ENCODE results near the gene SLC7A14.
"Not testable (repeated sequence)": the region's sequence is repeated elsewhere in the genome, so short reads cannot be mapped to it uniquely, and the experiment has no call there.

SLC7A14 gene

DNA sequence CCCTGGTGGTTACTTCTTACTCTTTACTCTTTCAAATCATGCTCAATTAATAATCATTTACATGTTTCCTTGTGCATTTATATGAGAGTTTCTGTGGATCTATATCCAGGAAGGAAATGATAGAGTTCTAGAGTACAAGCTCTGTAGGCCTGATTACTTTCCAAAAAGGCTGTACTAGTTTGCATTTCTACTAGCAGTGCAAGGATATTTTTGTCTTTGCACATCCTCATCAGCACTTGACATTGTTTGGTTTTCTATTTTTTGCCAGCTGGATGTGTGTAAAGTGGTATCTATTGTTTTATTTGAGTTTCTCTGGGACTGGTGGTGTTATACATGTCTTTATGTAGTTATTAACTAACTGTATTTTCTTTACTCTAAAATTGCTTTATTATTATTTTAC is 19.6 kb upstream of the SLC7A14 start:
- no peak overlapping the region for H3K4me3 Mint-ChIP-seq
- H3K9me3 Mint-ChIP-seq = no peaks in the 10 kb centered on the region
- H3K27me3 Mint-ChIP-seq = peaks cover 50% of the 10 kb centered on the region
- H3K36me3 Mint-ChIP-seq = no peaks in the 10 kb centered on the region
- no peak for ATAC-seq
- no peak overlapping the region for H3K27ac Mint-ChIP-seq
- H3K4me1 Mint-ChIP-seq = no peaks in the 10 kb centered on the region

- H3K4me1 Mint-ChIP-seq = no peaks in the 10 kb centered on the region
- no peak overlapping the region for H3K4me3 Mint-ChIP-seq
- ATAC-seq = no peak
- H3K27me3 Mint-ChIP-seq = peaks cover 50% of the 10 kb centered on the region
- no peaks in the 10 kb centered on the region for H3K9me3 Mint-ChIP-seq
- no peak overlapping the region for H3K27ac Mint-ChIP-seq
- no peaks in the 10 kb centered on the region for H3K36me3 Mint-ChIP-seq
These were observed 18.1 kb upstream of the SLC7A14 start for GRCh38 chr3:170603770-170604510.

DNA sequence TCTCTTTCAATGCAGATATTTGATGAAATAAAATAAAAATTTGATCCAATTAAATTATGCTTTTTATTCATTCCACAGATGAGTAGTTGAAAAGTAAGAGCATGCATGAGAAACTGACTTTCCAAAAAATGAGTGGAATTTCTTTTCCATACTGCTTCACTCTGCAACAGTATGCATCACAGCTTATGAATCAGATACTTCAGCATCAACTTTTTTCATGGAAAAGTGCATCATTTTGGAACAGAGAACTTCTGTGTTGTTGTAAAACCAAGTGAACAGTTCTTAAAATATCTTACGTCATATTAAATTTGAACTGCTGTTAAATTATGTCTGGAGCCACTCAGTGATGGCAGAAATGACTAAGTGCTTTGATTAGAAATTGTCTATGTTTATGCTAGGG is 16.7 kb upstream of the SLC7A14 start:
- Mint-ChIP-seq H3K36me3 (no peaks in the 10 kb centered on the region), H3K4me1 (no peaks in the 10 kb centered on the region), H3K4me3 (no peak overlapping the region), H3K9me3 (no peaks in the 10 kb centered on the region), H3K27me3 (peaks cover 50% of the 10 kb centered on the region), H3K27ac (no peak overlapping the region)
- ATAC-seq = no peak

- Mint-ChIP-seq H3K4me1 (no peaks in the 10 kb centered on the region), H3K27ac (no peak overlapping the region)
These were observed 14.2 kb upstream of the SLC7A14 start for GRCh38 chr3:170600005-170600624.

GRCh38 chr3:170599091-170599490 is 13.2 kb upstream of the SLC7A14 start:
- Mint-ChIP-seq H3K4me1 (no peaks in the 10 kb centered on the region), H3K27me3 (peaks cover 34% of the 10 kb centered on the region), H3K9me3 (no peaks in the 10 kb centered on the region), H3K36me3 (no peaks in the 10 kb centered on the region), H3K4me3 (no peak overlapping the region), H3K27ac (no peak overlapping the region)
- no peak for ATAC-seq

More at GRCh38 chr3:170600005-170600624, 14.2 kb upstream of the SLC7A14 start:
- ATAC-seq = no peak
- no peaks in the 10 kb centered on the region for H3K36me3 Mint-ChIP-seq
- no peak overlapping the region for H3K4me3 Mint-ChIP-seq
- H3K9me3 Mint-ChIP-seq = no peaks in the 10 kb centered on the region
- H3K27me3 Mint-ChIP-seq = peaks cover 40% of the 10 kb centered on the region

- H3K9me3 Mint-ChIP-seq = no peaks in the 10 kb centered on the region
- no peak for ATAC-seq
- H3K36me3 Mint-ChIP-seq = no peaks in the 10 kb centered on the region
- H3K4me3 Mint-ChIP-seq = no peak overlapping the region
- H3K27ac Mint-ChIP-seq = no peak overlapping the region
- H3K27me3 Mint-ChIP-seq = peaks cover 24% of the 10 kb centered on the region
- no peaks in the 10 kb centered on the region for H3K4me1 Mint-ChIP-seq
These were observed 12.2 kb upstream of the SLC7A14 start for GRCh38 chr3:170598091-170598502.

DNA sequence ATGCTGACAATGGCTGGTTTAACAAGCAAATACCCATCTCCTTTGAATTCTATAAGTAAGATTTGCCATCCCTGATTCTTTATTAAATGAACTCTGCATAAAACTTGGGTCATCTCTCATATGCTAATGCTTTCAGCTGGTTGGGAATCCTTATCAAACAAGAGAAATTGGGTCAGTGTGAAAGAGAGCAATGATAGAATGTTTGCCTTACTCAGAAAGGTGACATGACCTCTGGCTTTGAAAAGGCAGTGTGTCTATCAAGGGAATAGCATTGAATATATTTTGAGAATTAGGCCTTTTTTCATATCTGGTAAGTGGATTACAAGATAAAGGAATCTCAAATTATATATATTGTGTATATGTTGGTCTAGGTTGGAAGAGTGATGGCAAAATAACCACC is 8.7 kb upstream of the SLC7A14 start:
- Mint-ChIP-seq H3K27ac (no peak overlapping the region), H3K9me3 (no peaks in the 10 kb centered on the region), H3K4me3 (no peak overlapping the region), H3K27me3 (peaks cover 29% of the 10 kb centered on the region), H3K4me1 (no peaks in the 10 kb centered on the region), H3K36me3 (no peaks in the 10 kb centered on the region)
- no peak for ATAC-seq

DNA sequence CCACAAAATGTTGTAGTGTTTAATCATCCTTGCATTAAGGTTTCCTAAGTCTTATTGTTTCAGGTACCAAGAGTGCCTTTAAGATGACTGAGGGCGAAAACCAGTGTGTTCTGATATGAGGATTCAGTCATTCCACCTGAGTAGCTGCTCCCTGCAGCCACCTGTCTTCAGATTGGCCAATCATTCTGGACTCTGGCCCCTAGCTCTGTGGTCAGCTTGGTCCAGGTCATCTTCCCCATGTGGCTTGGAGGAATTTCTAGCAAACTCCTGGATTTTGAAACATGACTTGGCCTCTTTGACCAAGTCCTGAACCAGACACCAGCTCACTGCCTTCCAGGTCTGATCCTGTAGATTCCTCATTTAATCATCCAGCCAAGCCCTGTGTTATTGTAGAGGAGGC is 7.8 kb upstream of the SLC7A14 start:
- no peak overlapping the region for H3K4me3 Mint-ChIP-seq
- no peaks in the 10 kb centered on the region for H3K4me1 Mint-ChIP-seq
- no peaks in the 10 kb centered on the region for H3K36me3 Mint-ChIP-seq
- ATAC-seq = no peak
- H3K9me3 Mint-ChIP-seq = no peaks in the 10 kb centered on the region
- H3K27me3 Mint-ChIP-seq = peaks cover 29% of the 10 kb centered on the region
- no peak overlapping the region for H3K27ac Mint-ChIP-seq

DNA sequence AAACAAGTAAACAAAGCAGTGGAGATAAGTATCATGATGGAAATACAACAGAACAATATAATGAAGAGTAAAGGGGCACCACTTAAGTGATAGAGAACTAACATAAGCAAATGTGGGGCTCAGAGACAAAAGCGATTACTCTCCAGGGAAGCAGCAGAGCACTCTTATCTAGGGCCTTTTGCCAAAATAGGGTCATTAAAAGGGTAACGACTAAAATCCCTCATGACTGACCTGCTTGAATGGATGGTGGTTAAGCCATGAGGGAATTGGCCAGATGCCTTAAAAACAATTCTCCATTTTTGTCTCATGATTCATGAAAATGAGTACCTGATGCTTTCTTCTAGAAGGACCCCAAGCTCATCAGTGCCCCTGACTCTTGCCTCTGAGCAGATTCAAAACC is 3.2 kb upstream of the SLC7A14 start:
- no peak for ATAC-seq
- Mint-ChIP-seq H3K36me3 (no peaks in the 10 kb centered on the region), H3K27me3 (peaks cover 42% of the 10 kb centered on the region), H3K4me1 (no peaks in the 10 kb centered on the region), H3K27ac (no peak overlapping the region), H3K4me3 (no peak overlapping the region), H3K9me3 (no peaks in the 10 kb centered on the region)

GRCh38 chr3:170585008-170585936 is 603 bp downstream of the SLC7A14 start:
- H3K36me3 Mint-ChIP-seq = no peaks in the 10 kb centered on the region
- no peak for ATAC-seq
- H3K27me3 Mint-ChIP-seq = peaks cover 55% of the 10 kb centered on the region
- H3K9me3 Mint-ChIP-seq = peaks cover 3% of the 10 kb centered on the region
- H3K4me3 Mint-ChIP-seq = no peak overlapping the region
- no peaks in the 10 kb centered on the region for H3K4me1 Mint-ChIP-seq
- H3K27ac Mint-ChIP-seq = no peak overlapping the region

- H3K4me1 Mint-ChIP-seq = no peaks in the 10 kb centered on the region
- H3K9me3 Mint-ChIP-seq = peaks cover 3% of the 10 kb centered on the region
- no peaks in the 10 kb centered on the region for H3K36me3 Mint-ChIP-seq
- H3K27ac Mint-ChIP-seq = no peak overlapping the region
- peaks cover 61% of the 10 kb centered on the region for H3K27me3 Mint-ChIP-seq
- H3K4me3 Mint-ChIP-seq = no peak overlapping the region
- no peak for ATAC-seq
These were observed 1.3 kb downstream of the SLC7A14 start for GRCh38 chr3:170584585-170585007.

DNA sequence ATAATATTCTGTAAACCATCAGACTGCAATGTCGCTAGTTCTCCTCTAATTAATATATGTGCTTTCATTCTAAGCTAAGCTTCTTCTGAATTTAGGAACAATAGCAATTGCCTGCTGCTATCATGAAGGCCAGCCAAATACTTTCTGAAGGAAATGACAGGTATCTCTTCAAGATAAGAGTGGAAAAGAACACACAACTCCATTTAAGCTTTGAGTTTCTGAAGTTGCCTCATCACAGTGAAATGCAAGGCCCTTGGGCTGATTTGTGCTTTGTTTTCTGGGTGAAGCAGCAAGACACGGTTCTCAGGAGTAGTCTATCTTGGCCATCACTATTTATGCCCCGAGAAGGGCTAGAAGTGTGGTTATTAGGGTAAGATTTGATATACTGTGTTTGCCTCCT is 6.2 kb downstream of the SLC7A14 start:
- Mint-ChIP-seq H3K27ac (no peak overlapping the region), H3K27me3 (peaks cover 62% of the 10 kb centered on the region), H3K4me3 (no peak overlapping the region), H3K36me3 (no peaks in the 10 kb centered on the region), H3K4me1 (peaks cover 3% of the 10 kb centered on the region), H3K9me3 (peaks cover 3% of the 10 kb centered on the region)
- no peak for ATAC-seq

DNA sequence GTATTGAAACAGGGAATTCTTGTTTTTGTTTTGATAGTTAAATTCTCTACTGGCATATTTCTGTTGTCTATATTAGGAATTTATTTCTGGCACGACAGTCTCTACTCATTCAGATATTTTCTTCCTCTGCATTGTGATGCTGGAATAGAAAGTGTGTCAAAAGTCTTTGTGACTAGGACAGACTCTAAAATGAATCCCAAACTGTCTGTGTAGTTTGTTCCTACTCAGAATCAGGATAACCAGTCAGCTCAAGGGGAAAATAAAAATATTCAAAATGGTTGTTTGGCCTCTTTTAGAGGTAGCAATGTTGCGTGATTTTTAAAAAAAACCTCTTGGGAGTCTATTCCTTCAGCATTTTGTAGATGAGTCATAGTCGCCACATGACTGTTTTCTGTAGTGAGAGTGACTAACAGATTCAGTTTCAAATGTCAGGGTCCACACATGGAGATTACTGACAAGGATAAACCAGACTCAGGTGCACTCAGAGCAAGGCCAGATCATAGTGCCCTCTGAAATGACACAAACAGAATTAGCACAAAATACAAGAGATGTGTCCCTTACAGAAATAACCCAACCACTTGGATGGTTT is 13.1 kb downstream of the SLC7A14 start:
- peaks cover 10% of the 10 kb centered on the region for H3K4me1 Mint-ChIP-seq
- peak; percentile 94 for ATAC-seq
- no peaks in the 10 kb centered on the region for H3K36me3 Mint-ChIP-seq
- peaks cover 33% of the 10 kb centered on the region for H3K27me3 Mint-ChIP-seq
- H3K9me3 Mint-ChIP-seq = peaks cover 2% of the 10 kb centered on the region
- no peak overlapping the region for H3K4me3 Mint-ChIP-seq
- no peak overlapping the region for H3K27ac Mint-ChIP-seq

DNA sequence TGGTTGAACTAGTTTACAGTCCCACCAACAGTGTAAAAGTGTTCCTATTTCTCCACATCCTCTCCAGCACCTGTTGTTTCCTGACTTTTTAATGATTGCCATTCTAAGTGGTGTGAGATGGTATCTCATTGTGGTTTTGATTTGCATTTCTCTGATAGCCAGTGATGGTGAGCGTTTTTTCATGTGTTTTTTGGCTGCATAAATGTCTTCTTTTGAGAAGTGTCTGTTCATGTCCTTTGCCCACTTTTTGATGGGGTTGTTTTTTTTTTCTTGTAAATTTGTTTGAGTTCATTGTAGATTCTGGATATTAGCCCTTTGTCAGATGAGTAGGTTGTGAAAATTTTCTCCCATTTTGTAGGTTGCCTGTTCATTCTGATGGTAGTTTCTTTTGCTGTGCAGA is 18.3 kb downstream of the SLC7A14 start:
- H3K36me3 Mint-ChIP-seq, H3K4me3 Mint-ChIP-seq, H3K27ac Mint-ChIP-seq, H3K27me3 Mint-ChIP-seq, ATAC-seq, H3K9me3 Mint-ChIP-seq: not testable (repeated sequence)
- peaks cover 16% of the 10 kb centered on the region for H3K4me1 Mint-ChIP-seq

DNA sequence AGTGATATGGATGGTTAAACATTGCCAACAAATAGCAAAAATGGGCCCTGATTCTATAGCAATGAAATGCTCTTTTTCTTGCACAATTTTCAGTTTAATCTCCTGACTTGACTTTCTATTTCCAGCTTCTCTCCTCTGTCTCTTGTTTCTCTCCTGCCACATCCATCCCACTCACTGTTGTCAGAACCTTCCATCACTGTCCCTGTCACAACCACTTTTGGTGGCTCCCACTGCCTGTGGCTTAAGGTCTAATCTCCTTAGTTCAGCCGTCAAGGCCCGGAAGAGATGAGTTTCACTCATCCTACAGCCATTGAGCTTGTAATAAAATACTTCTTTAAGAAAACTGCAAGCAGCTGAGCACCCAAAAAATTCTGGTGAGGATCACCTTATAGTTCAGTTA is 19.5 kb downstream of the SLC7A14 start:
- H3K9me3 Mint-ChIP-seq = peaks cover 2% of the 10 kb centered on the region
- H3K27me3 Mint-ChIP-seq = peaks cover 9% of the 10 kb centered on the region
- H3K27ac Mint-ChIP-seq = no peak overlapping the region
- no peak for ATAC-seq
- H3K36me3 Mint-ChIP-seq = no peaks in the 10 kb centered on the region
- peaks cover 16% of the 10 kb centered on the region for H3K4me1 Mint-ChIP-seq
- no peak overlapping the region for H3K4me3 Mint-ChIP-seq
